ENCODE measurements around the gene CSNK1G2.
A peak's percentile ranks its signal among the peaks of the same experiment; 100 is the strongest.

GRCh38 chr19:1942078-1942933, 1.3 kb downstream of the CSNK1G2 start:
- TF ChIP-seq CTCF (conservative IDR thresholded peaks at IDR 0.05) (no peak), ZFX (IDR thresholded peaks at IDR 0.05) (peak; percentile 63; the same call in 1 of the 2 replicates)
